Endodermal cell (in vitro differentiated cells): ENCODE measurements around the gene ELOVL3. TPM values are rescaled to one million over a fixed set of nuclear protein-coding genes. Genes with fewer than 3 reads are reported as not detected.
"Not testable (repeated sequence)": the region's sequence is repeated elsewhere in the genome, so short reads cannot be mapped to it uniquely, and the experiment has no call there.

ENCODE experiments used
- DNase-seq: peaks from one replicate; pipeline ENCODE4 v3.0.0-alpha.2; 2017
- H3K27ac ChIP-seq: 2 replicates; pipeline ENCODE4 v1.5.1; 2013; ENCODE audit warnings: mild to moderate bottlenecking, low read depth, low read length, moderate library complexity
- H3K27me3 ChIP-seq: 2 replicates; pipeline ENCODE4 v1.6.1; 2013; ENCODE audit warnings: mild to moderate bottlenecking, low read length, moderate library complexity; ENCODE audit not compliant: insufficient read depth, control insufficient read depth, poor library complexity, severe bottlenecking
- H3K36me3 ChIP-seq: 2 replicates; pipeline ENCODE4 v1.7.0; 2013; ENCODE audit warnings: mild to moderate bottlenecking, low read length, moderate library complexity; ENCODE audit not compliant: control insufficient read depth, insufficient read depth
- H3K4me1 ChIP-seq: one replicate; pipeline ENCODE4 v1.7.0; 2013; ENCODE audit warnings: low read length; ENCODE audit not compliant: control insufficient read depth, insufficient read depth
- H3K4me3 ChIP-seq: 2 replicates; pipeline ENCODE4 v1.5.1; 2013; ENCODE audit warnings: mild to moderate bottlenecking, low read length, moderate library complexity
- H3K9ac ChIP-seq: 2 replicates; pipeline ENCODE4 v1.6.1; 2013; ENCODE audit warnings: mild to moderate bottlenecking, low read length, moderate library complexity; ENCODE audit not compliant: poor library complexity, severe bottlenecking; ENCODE audit errors: extremely low read depth
- H3K9me3 ChIP-seq: 2 replicates; pipeline ENCODE4 v1.6.1; 2013; ENCODE audit warnings: mild to moderate bottlenecking, low read length, moderate library complexity; ENCODE audit not compliant: control insufficient read depth
- H3K27ac Mint-ChIP-seq: 2 replicates; pipeline ENCODE4 v1.8.0; 2020; ENCODE audit warnings: mixed read lengths
- H3K27me3 Mint-ChIP-seq: 2 replicates; pipeline ENCODE4 v1.8.0; 2021; ENCODE audit warnings: mild to moderate bottlenecking, mixed read lengths; ENCODE audit not compliant: insufficient read depth
- H3K36me3 Mint-ChIP-seq: 2 replicates; pipeline ENCODE4 v1.8.0; 2020; ENCODE audit warnings: low read depth, mixed read lengths
- H3K4me1 Mint-ChIP-seq: 2 replicates; pipeline ENCODE4 v1.8.0; 2020; ENCODE audit warnings: mixed read lengths
- H3K4me3 Mint-ChIP-seq: 2 replicates; pipeline ENCODE4 v1.8.0; 2020; ENCODE audit warnings: mild to moderate bottlenecking, moderate library complexity, mixed read lengths
- H3K9me3 Mint-ChIP-seq: 2 replicates; pipeline ENCODE4 v1.8.0; 2020; ENCODE audit warnings: mild to moderate bottlenecking, mixed read lengths
- WGBS, 2 experiments: methylation state at CpG; one replicate each; pipeline versions ENCODE4 v1.1.5 to v1.1.7; 2013; ENCODE audit warnings: missing lambda C conversion rate in 2 of 2, mixed read lengths in 1 of 2; ENCODE audit not compliant: insufficient coverage in 1 of 2, insufficient read length in 1 of 2; 5-methylcytosine and 5-hydroxymethylcytosine counted together
- total RNA-seq, 2 donors: library from RNA; stranded (reverse); fragmentation: NEBNext Ultra II Directional in 1 of 2; extraction: Animal tissue kit (Norgen Biotek cat#: 25700) in 1 of 2; gene quantifications; 2 replicates in 1 of 2; 3 replicates in 1 of 2; pipeline ENCODE4 v1.2.1, GENCODE V29; 2021
- TF ChIP-seq, protein P1 (sequence below): fragments of 200-600 bp; sonication (generic); conservative IDR thresholded peaks from 2 replicates; pipeline ENCODE4 v1.5.0; 2021; ENCODE audit warnings: antibody characterized with exemption, mild to moderate bottlenecking

The ELOVL3 gene
- total RNA-seq, 2 donors from 2014 or later: not detected

DNA sequence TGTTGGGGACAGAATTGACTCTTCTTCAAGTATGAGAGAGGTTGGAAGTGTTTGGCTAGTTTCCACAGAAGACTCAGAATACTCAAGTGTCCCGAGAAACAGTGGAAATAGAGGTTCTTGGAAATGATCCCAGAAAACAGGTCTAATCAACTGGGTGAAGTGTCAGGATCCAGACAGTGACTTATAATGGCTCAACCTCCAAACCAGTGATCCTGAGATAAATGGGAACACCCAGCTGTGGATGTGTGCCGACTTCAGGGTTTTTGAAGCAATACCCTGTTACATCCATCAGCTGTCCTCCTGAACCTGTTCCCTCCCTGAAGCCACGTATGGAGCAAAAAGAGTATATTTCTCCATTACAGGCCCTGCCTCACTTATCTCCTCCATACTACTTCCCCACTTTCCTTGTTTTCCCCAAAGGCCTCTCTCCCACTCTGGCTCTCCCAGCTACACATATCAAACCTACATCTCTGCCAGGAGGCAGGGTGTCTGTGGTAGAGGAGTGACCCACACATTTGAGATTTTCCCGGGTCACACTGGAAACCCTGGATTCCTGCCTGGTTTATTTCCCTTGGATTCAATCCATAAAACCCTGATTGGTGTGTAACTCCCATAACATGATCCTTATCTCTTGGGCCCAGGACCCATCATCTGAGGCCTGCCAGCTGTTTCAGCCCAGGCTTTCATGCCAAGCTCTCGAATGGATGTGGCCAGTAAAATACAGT is 17.6 kb upstream of the ELOVL3 start:
- TF ChIP-seq, protein P1, sequence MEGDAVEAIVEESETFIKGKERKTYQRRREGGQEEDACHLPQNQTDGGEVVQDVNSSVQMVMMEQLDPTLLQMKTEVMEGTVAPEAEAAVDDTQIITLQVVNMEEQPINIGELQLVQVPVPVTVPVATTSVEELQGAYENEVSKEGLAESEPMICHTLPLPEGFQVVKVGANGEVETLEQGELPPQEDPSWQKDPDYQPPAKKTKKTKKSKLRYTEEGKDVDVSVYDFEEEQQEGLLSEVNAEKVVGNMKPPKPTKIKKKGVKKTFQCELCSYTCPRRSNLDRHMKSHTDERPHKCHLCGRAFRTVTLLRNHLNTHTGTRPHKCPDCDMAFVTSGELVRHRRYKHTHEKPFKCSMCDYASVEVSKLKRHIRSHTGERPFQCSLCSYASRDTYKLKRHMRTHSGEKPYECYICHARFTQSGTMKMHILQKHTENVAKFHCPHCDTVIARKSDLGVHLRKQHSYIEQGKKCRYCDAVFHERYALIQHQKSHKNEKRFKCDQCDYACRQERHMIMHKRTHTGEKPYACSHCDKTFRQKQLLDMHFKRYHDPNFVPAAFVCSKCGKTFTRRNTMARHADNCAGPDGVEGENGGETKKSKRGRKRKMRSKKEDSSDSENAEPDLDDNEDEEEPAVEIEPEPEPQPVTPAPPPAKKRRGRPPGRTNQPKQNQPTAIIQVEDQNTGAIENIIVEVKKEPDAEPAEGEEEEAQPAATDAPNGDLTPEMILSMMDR: no peak
- Mint-ChIP-seq H3K27me3 (peaks cover 7% of the 10 kb centered on the region), H3K27ac (no peak overlapping the region), H3K9me3 (peaks cover 17% of the 10 kb centered on the region), H3K4me1 (no peaks in the 10 kb centered on the region), H3K36me3 (no peaks in the 10 kb centered on the region), H3K4me3 (no peak overlapping the region)
- no peak overlapping the region for H3K27ac ChIP-seq
- no peak overlapping the region for H3K9ac ChIP-seq
- no peaks in the 10 kb centered on the region for H3K27me3 ChIP-seq
- H3K36me3 ChIP-seq: no peaks in the 10 kb centered on the region
- no peaks in the 10 kb centered on the region for H3K4me1 ChIP-seq
- WGBS, 2 experiments: 88 to 91% methylated on average over 4 of the region's 5 CpGs
- peaks cover 8% of the 10 kb centered on the region for H3K9me3 ChIP-seq
- no peak for DNase-seq
- H3K4me3 ChIP-seq: no peak overlapping the region

DNA sequence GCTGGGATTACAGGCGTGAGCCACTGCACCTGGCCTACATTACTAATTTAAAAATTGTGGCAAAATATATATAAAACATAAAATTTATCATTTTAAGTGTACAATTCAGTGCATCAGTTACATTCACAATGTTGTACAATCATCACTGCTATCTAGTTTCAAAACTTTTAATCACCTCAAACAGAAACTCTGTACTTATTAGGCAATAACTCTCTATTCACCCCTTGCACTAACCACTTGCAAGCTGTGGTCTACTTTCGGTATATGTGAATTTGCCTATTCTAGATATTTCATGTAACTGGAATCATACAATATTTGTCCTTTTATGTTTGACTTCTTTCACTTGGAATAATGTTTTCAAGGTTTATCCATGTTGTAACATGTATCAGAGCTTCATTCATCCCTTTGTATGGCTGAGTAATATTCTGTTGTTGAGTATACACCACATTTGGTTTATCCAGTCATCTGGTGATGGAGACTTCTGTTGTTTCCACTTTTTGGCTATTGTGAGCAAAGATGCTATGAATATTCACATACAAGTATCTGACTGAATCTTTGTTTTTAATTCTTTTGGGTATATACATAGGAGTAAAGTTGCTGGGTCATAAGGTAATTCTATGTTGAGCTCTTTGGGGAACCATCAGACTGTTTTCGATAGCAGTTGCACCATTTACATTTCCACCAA is 14.3 kb upstream of the ELOVL3 start:
- peaks cover 4% of the 10 kb centered on the region for H3K9me3 Mint-ChIP-seq
- TF ChIP-seq, protein P1: no peak
- no peaks in the 10 kb centered on the region for H3K36me3 Mint-ChIP-seq
- H3K27me3 Mint-ChIP-seq: peaks cover 8% of the 10 kb centered on the region
- H3K4me1 ChIP-seq: no peaks in the 10 kb centered on the region
- 84% methylated on average over 3 of the region's 3 CpGs; no CpG with 5 or more reads in 1 of the 2 experiments for WGBS, 2 experiments
- H3K27me3 ChIP-seq: no peaks in the 10 kb centered on the region
- H3K9ac ChIP-seq: no peak overlapping the region
- H3K27ac ChIP-seq: no peak overlapping the region
- no peak overlapping the region for H3K4me3 ChIP-seq
- no peak for DNase-seq
- H3K36me3 ChIP-seq: no peaks in the 10 kb centered on the region
- H3K27ac Mint-ChIP-seq: no peak overlapping the region
- no peaks in the 10 kb centered on the region for H3K9me3 ChIP-seq
- no peak overlapping the region for H3K4me3 Mint-ChIP-seq
- no peaks in the 10 kb centered on the region for H3K4me1 Mint-ChIP-seq

DNA sequence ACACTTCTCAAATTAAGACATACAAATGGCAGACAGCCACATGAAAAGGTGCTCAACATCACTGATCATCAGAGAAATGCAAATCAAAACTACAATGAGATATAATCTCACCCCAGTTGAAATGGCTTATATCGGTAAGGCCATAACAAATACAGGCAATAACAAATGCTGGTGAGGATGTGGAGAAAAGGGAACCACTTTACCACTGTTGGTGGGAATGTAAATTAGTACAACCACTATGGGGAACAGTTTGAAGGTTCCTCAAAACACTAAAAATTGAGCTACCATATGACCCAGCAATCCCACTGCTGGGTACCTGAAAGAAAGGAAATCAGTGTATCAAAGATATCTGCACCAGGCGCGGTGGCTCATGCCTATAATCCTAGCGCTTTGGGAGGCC is 12.5 kb upstream of the ELOVL3 start:
- H3K4me3 Mint-ChIP-seq, H3K36me3 ChIP-seq, H3K4me1 ChIP-seq, H3K9me3 ChIP-seq, DNase-seq, H3K27me3 ChIP-seq, H3K4me1 Mint-ChIP-seq, H3K36me3 Mint-ChIP-seq, H3K9me3 Mint-ChIP-seq, H3K27ac Mint-ChIP-seq, H3K27ac ChIP-seq, H3K4me3 ChIP-seq, H3K9ac ChIP-seq: not testable (repeated sequence)
- peaks cover 15% of the 10 kb centered on the region for H3K27me3 Mint-ChIP-seq
- WGBS, 2 experiments: 83 to 84% methylated on average over 2 to 4 of the region's 4 CpGs
